K562 (cell line): ENCODE measurements around the gene SMIM30. TPM values are rescaled to one million over a fixed set of nuclear protein-coding genes. Genes with fewer than 3 reads are reported as not detected.

Source experiments
- ETS1 ChIP-seq: conservative IDR thresholded peaks from 2 replicates; pipeline ENCODE4 v1.6.1; 2011; ENCODE audit warnings: low read depth, mild to moderate bottlenecking, low read length; ENCODE audit not compliant: control insufficient read depth
- HIVEP1 ChIP-seq: fragments of 250-450 bp; sonication (Bioruptor Pico); IDR thresholded peaks from 2 replicates; pipeline ENCODE4 v1.4.0; 2020; ENCODE audit warnings: mild to moderate bottlenecking
- HLTF ChIP-seq: fragments of 450-650 bp; IDR thresholded peaks from 2 replicates; pipeline ENCODE4 v1.6.1; 2016
- KLF1 ChIP-seq: fragments of 450-650 bp; IDR thresholded peaks from 2 replicates; pipeline ENCODE4 v1.6.1; 2016; ENCODE audit warnings: missing genetic modification characterization, missing compliant biosample characterization
- MED1 ChIP-seq: sonication (generic); formaldehyde crosslinking; IDR thresholded peaks from 2 replicates; pipeline ENCODE4 v1.8.1; 2023; ENCODE audit warnings: missing genetic modification reagents, borderline replicate concordance
- MLLT1 ChIP-seq, 2 experiments: fragments of 450-650 bp; IDR thresholded peaks; 2 replicates each; pipeline ENCODE4 v1.6.1; 2016
- MYNN ChIP-seq, 2 experiments: sonication (generic); formaldehyde crosslinking in 1 of 2; IDR thresholded peaks; 2 replicates each; pipeline versions ENCODE4 v1.5.0 to v1.6.1; 2016 to 2020; ENCODE audit warnings: antibody characterized with exemption in 1 of 2, missing genetic modification reagents in 1 of 2
- NEUROD1 ChIP-seq: fragments of 150-350 bp; IDR thresholded peaks from 2 replicates; pipeline ENCODE4 v1.6.1; 2014; ENCODE audit warnings: borderline replicate concordance, low read length, low read depth; ENCODE audit not compliant: partially characterized antibody
- NFE2L1 ChIP-seq: fragments of 450-650 bp; IDR thresholded peaks from 2 replicates; pipeline ENCODE4 v1.6.1; 2016; ENCODE audit warnings: missing genetic modification characterization, low read depth, mild to moderate bottlenecking, missing compliant biosample characterization, moderate library complexity, borderline replicate concordance
- NONO ChIP-seq, 2 experiments: fragments of 200-400 bp in 1 of 2; fragments of 450-650 bp in 1 of 2; formaldehyde crosslinking in 1 of 2; IDR thresholded peaks; 2 replicates each; pipeline ENCODE4 v1.6.1; 2017; ENCODE audit warnings: low read depth in 2 of 2, mild to moderate bottlenecking in 2 of 2, moderate library complexity in 2 of 2, low read length in 1 of 2
- NR1H2 ChIP-seq: sonication (generic); formaldehyde crosslinking; IDR thresholded peaks from 2 replicates; pipeline ENCODE4 v1.4.0; 2020; ENCODE audit warnings: mild to moderate bottlenecking, missing genetic modification reagents
- POLR2B ChIP-seq: fragments of 450-650 bp; IDR thresholded peaks from 2 replicates; pipeline ENCODE4 v1.6.1; 2018; ENCODE audit warnings: low read depth; ENCODE audit not compliant: partially characterized antibody
- ZHX1 ChIP-seq: fragments of 150-350 bp; conservative IDR thresholded peaks from 2 replicates; pipeline ENCODE4 v1.6.1; 2014; ENCODE audit warnings: low read length
- ZNF551 ChIP-seq: fragments of 250-450 bp; sonication (Bioruptor Pico); IDR thresholded peaks from 2 replicates; pipeline ENCODE4 v1.5.0; 2021; ENCODE audit warnings: mild to moderate bottlenecking, moderate library complexity
- polyA plus RNA-seq, 8 experiments: library from polyadenylated mRNA; depleted of rRNA in 4 of 8; stranded (reverse) in 5 of 8; unstranded in 3 of 8; fragments of >200 nt; fragmentation: Nextera tagmentation in 2 of 8; fragmentation: Illumina TruSeq in 1 of 8; extraction: Ambion mirVana in 2 of 8; extraction: Trizol in 1 of 8; gene quantifications; 2 replicates each; pipeline versions ENCODE4 v1.2.1 to v1.2.3, GENCODE V29; 2011 to 2014; ENCODE audit warnings: inconsistent platforms in 1 of 8, missing spikeins in 1 of 8
- total RNA-seq, 7 experiments: library from RNA; depleted of rRNA in 6 of 7; stranded (reverse); fragments of >200 nt in 6 of 7; fragmentation: Illumina TruSeq in 2 of 7; extraction: Trizol in 2 of 7; gene quantifications; 2 replicates each; pipeline versions ENCODE4 v1.2.1 to v1.2.3, GENCODE V29; 2011 to 2021; ENCODE audit warnings: low replicate concordance in 1 of 7
- TF ChIP-seq, protein P1 (sequence below), 2 experiments: IDR thresholded peaks; 2 replicates each; pipeline ENCODE4 v1.6.1; 2012; ENCODE audit warnings: improper control_type of control experiment in 2 of 2, low read depth in 2 of 2, low read length in 2 of 2, borderline replicate concordance in 1 of 2

The SMIM30 gene
- total and polyA plus RNA-seq, 9 of the 15 experiments (the other 6 are each of a cell fraction or from before 2014, with no cell fraction given), result 161 to 891 (median 316) TPM

GRCh38 chr7:113118074-113118959, at the start of gene SMIM30 (continued):
- TF ChIP-seq MYNN (IDR thresholded peaks at IDR 0.05) (peak; percentile 53; the same call in 1 of the 2 replicates), MYNN (CRISPR knock-in tag; IDR thresholded peaks at IDR 0.05) (no peak), MED1 (CRISPR knock-in tag) (no peak), ZHX1 (peak; percentile 87; the same call in 1 of the 2 replicates), HLTF (no peak), KLF1 (tag) (peak; percentile 86), NONO (IDR thresholded peaks at IDR 0.05; ENCODE audit: low read depth in 2 of 2, low read length in 1 of 2) (peak; percentile 39 to 45; a peak in 1 of 4 replicates), MLLT1 (IDR thresholded peaks at IDR 0.05) (peak in 1 of 2 experiments; percentile 36; a peak in 1 of 4 replicates), NEUROD1 (peak; percentile 31), NR1H2 (CRISPR knock-in tag) (no peak), ETS1 (peak; percentile 93), NFE2L1 (no peak), HIVEP1 (0 out of 2 replicates have a peak, but pooled peaks have one; percentile 8), ZNF551 (no peak), POLR2B (peak; percentile 93)
- TF ChIP-seq, protein P1, sequence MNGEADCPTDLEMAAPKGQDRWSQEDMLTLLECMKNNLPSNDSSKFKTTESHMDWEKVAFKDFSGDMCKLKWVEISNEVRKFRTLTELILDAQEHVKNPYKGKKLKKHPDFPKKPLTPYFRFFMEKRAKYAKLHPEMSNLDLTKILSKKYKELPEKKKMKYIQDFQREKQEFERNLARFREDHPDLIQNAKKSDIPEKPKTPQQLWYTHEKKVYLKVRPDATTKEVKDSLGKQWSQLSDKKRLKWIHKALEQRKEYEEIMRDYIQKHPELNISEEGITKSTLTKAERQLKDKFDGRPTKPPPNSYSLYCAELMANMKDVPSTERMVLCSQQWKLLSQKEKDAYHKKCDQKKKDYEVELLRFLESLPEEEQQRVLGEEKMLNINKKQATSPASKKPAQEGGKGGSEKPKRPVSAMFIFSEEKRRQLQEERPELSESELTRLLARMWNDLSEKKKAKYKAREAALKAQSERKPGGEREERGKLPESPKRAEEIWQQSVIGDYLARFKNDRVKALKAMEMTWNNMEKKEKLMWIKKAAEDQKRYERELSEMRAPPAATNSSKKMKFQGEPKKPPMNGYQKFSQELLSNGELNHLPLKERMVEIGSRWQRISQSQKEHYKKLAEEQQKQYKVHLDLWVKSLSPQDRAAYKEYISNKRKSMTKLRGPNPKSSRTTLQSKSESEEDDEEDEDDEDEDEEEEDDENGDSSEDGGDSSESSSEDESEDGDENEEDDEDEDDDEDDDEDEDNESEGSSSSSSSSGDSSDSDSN (IDR thresholded peaks at IDR 0.05; ENCODE audit: borderline replicate concordance in 1 of 2, low read depth in 2 of 2, low read length in 2 of 2), result no peak
